Natural killer cell treated with Interleukin-12 subunit alpha and Interleukin-12 subunit beta and Interleukin-15 and Interleukin-18, amount 100 ng/mL, for 72 hours (primary cell): ENCODE results near the gene DLG5. TPM values are rescaled to one million over a fixed set of nuclear protein-coding genes. Genes with fewer than 3 reads are reported as not detected.

Experiments used
- ATAC-seq, 2 donors: fragments of 150-1000 bp; cut with Tn5 transposase in 1 of 2; sonication (Bioruptor Pico), chemical (Tn5 transposase) in 1 of 2; 2 replicates each; pipeline ENCODE4 v1.10.0; 2021
- DNase-seq: peaks from one replicate; pipeline ENCODE4 v3.0.0; 2022; ENCODE audit warnings: low spot score
- H3K27ac Mint-ChIP-seq, 2 donors: 1 replicate in 1 of 2; 2 replicates in 1 of 2; pipeline ENCODE4 v1.8.0; 2022; ENCODE audit warnings: mixed read lengths in 2 of 2, mild to moderate bottlenecking in 1 of 2, moderate library complexity in 1 of 2
- H3K27me3 Mint-ChIP-seq, 2 donors: 1 replicate in 1 of 2; 2 replicates in 1 of 2; pipeline ENCODE4 v1.8.0; 2022; ENCODE audit warnings: mixed read lengths in 2 of 2
- H3K36me3 Mint-ChIP-seq: one replicate; pipeline ENCODE4 v1.8.0; 2022; ENCODE audit warnings: mixed read lengths
- H3K4me1 Mint-ChIP-seq, 2 donors: 1 replicate in 1 of 2; 2 replicates in 1 of 2; pipeline ENCODE4 v1.8.0; 2022; ENCODE audit warnings: low read depth in 2 of 2, mixed read lengths in 2 of 2, mild to moderate bottlenecking in 1 of 2
- H3K4me3 Mint-ChIP-seq: one replicate; pipeline ENCODE4 v1.8.0; 2022; ENCODE audit warnings: mixed read lengths
- H3K9me3 Mint-ChIP-seq: 2 replicates; pipeline ENCODE4 v1.8.0; 2022; ENCODE audit warnings: mixed read lengths
- total RNA-seq, 2 donors: library from RNA; stranded (reverse); gene quantifications; one replicate each; pipeline ENCODE4 v1.2.3, GENCODE V29; 2022

The DLG5 gene
- total RNA-seq, 2 donors from 2014 or later, result 8.5 to 12.3 TPM

DNA sequence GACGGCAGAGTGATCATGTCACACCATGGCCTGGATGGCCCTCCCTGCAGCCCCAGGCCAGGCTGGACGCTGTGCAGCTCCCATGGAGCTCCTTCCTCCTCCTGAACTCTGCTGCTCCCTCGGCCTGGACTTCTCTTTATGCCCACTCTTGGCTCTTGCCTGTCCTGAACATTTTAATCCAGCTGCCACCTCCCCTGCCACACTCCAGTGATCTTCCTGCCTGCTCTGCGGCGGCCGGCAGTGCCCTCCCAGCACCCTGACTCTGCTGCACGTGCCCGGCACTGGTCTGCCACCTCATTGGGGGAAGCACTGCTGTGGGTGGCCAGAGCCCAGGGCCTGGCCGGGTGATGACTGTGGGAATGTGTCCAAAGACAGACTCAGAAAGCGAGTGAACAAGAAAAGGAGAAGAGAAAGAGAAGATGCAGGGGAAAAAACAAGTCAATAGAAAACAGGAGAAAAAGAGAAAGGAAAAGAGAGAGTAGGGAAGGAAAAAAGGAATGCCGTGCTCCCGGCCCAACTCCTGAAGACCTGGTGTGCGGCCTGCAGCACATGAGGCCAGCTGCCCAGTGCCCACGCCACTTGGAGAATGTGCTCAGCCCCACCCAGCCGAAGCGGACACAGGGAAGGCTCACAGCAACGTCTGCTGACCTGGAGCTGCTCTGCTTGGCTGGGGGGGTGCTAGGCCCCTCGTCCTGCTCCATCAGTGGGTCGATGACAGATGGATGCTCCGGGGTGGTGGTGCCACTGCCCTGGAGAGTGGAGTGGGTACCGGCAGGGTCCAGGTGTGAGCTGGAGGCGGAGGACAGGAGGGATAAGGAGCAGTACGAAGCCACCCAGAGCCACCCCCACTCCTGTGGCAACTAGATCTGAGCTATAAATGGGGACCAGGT is 115.9 kb downstream of the DLG5 start:
- no peak overlapping the region for H3K27ac Mint-ChIP-seq
- ATAC-seq (peak in 1 of 2 donors; percentile 12), DNase-seq (no peak)
- H3K4me1 Mint-ChIP-seq, result no peaks in the 10 kb centered on the region
- no peaks in the 10 kb centered on the region for H3K27me3 Mint-ChIP-seq
- H3K4me3 Mint-ChIP-seq, result no peak overlapping the region
- H3K9me3 Mint-ChIP-seq, result no peaks in the 10 kb centered on the region
- H3K36me3 Mint-ChIP-seq, result no peaks in the 10 kb centered on the region

DNA sequence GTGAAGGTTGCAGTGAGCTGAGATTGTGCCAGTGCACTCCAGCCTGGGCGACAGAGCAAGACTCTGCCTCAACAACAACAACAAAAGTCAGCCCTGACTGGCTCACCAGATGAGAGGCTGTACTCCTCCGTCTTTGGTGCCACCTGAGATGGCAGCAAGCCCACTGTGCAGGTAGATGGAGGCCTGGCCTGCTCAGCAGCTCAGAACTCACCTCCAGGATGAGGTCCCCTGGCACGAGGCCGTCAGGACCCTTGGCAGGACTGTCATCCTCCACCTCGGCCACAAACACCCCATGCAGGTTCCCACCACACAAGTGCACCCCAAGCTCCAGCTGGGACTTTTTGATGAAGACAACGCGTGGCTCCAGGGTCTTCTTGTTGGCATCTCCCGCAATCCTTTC is 117.2 kb downstream of the DLG5 start:
- Mint-ChIP-seq H3K27me3 (no peaks in the 10 kb centered on the region), H3K4me1 (no peaks in the 10 kb centered on the region), H3K9me3 (no peaks in the 10 kb centered on the region), H3K4me3 (no peak overlapping the region), H3K27ac (no peak overlapping the region), H3K36me3 (no peaks in the 10 kb centered on the region)
- ATAC-seq (no peak), DNase-seq (no peak)

DNA sequence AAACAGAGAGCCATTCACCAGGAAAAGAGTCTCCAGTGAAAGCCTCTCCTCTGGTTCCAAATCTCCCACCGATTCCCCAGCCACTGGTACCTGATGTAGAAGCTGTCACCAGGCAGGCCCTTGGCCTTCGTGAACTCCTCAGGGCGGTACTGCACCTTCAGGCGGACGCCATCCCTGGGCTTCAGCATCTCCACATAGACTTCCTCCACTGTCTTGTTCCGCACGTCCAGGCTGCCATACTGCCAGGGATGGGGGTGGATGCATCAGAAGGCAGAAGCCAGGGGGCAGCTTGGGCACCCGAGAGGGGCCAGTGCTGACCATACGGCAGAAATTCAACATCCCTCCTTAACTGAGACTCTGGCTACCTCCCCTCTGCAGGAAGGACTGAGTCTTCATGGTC is 118.8 kb downstream of the DLG5 start:
- Mint-ChIP-seq H3K27me3 (no peaks in the 10 kb centered on the region), H3K27ac (no peak overlapping the region), H3K4me3 (no peak overlapping the region), H3K9me3 (no peaks in the 10 kb centered on the region), H3K36me3 (peaks cover 7% of the 10 kb centered on the region), H3K4me1 (peaks cover 4 to 9% of the 10 kb centered on the region in 2 donors)
- DNase-seq (no peak), ATAC-seq (no peak)

DNA sequence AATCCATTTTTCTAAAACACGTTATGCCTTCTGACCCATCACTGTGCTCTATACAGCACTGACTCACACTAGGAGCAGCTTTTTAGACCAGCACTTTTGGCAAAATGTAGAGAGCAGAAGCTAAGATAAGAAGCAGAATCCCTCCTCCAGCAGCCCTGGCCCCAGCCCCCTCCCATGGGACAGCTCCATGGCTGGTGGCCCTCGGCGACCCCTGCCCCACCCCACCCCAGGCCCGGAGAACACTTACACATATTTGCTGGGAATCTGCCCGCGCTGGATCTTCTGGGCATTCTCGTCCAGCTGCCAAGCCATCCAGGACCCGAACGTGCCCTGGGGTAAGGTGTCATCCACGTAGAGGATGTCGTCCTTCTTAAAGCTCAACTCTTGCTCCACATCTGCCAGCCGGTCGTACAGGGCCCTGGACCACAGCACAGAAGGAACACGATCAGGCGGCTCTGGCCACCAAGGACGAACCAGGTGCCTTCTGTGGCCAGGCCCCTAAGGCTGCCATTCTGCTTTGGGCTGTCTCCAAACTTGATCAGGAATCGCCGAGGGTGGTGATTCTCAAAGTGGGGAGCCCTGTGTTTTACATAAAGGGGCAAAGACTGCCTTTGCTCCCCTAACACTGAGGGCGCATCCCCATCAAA is 119.9 kb downstream of the DLG5 start:
- Mint-ChIP-seq H3K9me3 (no peaks in the 10 kb centered on the region), H3K4me3 (no peak overlapping the region), H3K27me3 (no peaks in the 10 kb centered on the region), H3K4me1 (peaks cover 12 to 18% of the 10 kb centered on the region in 2 donors), H3K36me3 (peaks cover 11% of the 10 kb centered on the region), H3K27ac (no peak overlapping the region)
- no peak for ATAC-seq
- no peak for DNase-seq

DNA sequence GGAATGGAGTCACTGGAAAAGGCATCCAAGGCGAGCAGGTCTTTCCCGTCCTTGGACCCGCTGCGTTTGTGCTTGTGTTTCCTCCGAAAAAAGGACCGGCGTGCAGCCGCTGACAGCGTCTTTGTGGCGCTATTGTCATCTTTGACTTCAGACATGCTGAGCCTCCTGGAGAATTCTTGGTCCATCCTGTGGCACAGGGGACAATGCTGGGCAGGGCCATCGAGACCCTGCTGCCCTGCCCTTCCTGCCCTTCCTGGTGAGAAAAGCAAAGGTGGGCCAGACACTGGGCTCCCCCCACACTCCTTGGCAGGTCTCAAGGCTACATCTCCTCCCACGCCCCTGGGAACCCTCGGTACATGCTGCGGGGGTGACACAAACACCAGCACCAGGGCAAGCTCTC is 120.9 kb downstream of the DLG5 start:
- Mint-ChIP-seq H3K9me3 (no peaks in the 10 kb centered on the region), H3K4me3 (no peak overlapping the region), H3K4me1 (peaks cover 21 to 28% of the 10 kb centered on the region in 2 donors), H3K27me3 (no peaks in the 10 kb centered on the region), H3K36me3 (peaks cover 11% of the 10 kb centered on the region), H3K27ac (no peak overlapping the region)
- DNase-seq (no peak), ATAC-seq (no peak)

DNA sequence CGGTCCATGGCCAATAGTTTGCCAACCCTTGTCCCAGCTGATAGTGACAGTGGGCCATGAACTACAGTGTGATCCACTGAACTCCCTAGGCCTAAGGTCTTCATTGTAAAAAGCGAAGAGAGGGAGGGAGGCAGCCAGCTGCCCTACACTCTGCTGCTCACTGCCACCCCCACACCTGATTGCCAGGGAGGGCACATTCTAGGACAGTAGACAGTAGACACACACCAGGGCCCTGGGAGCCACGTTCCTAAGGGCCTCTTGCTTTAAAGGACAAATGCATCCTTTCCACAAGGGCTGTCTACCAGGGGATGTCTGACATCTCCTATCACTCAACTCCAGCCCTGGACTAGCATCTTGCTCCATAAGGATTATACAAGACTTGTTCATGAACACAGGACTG is 122.2 kb downstream of the DLG5 start:
- DNase-seq (no peak), ATAC-seq (no peak)
- H3K4me3 Mint-ChIP-seq, result no peak overlapping the region
- peaks cover 11% of the 10 kb centered on the region for H3K36me3 Mint-ChIP-seq
- no peaks in the 10 kb centered on the region for H3K27me3 Mint-ChIP-seq
- peaks cover 31 to 38% of the 10 kb centered on the region in 2 donors for H3K4me1 Mint-ChIP-seq
- H3K27ac Mint-ChIP-seq, result no peak overlapping the region
- no peaks in the 10 kb centered on the region for H3K9me3 Mint-ChIP-seq

DNA sequence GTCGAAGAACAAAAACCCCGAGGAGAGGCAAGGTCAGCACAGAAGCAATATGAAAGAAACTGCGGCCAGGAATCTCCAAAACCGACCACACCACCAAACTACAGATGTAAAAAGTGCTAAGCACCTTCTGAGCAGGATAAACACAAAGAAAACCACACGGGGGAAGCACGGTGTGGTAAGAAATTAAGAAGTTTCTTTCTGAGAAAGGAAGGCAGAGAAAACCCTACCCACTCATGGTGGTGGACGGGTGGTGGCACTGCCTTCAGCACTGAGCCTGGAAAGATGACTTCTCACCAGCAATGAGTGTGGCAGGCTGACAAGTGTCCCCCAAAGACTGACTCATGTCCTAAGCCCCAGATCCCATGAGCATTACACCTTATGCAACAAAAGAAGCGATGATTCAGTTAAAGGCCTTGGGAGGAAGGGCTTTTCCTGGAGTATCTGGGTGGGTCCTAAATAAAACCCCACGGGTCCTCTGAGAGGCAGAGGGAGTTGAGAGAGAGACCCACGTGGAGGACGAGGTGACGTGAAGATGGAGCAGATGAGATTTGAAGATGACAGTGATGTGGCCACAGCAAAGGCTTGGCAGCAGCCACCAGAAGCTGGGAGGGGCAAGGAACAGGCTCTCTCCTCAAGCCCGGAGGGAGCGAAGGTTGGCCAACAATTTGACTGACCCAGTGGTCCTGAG is 124.9 kb downstream of the DLG5 start:
- peaks cover 47% of the 10 kb centered on the region in 2 donors for H3K4me1 Mint-ChIP-seq
- H3K36me3 Mint-ChIP-seq, result peaks cover 17% of the 10 kb centered on the region
- ATAC-seq, result peak; percentile 98
- H3K9me3 Mint-ChIP-seq, result no peaks in the 10 kb centered on the region
- DNase-seq, result peak; percentile 91
- no peaks in the 10 kb centered on the region for H3K27me3 Mint-ChIP-seq
- peak overlapping the region; percentile 72 to 94 for H3K27ac Mint-ChIP-seq
- H3K4me3 Mint-ChIP-seq, result peak overlapping the region; percentile 66

DNA sequence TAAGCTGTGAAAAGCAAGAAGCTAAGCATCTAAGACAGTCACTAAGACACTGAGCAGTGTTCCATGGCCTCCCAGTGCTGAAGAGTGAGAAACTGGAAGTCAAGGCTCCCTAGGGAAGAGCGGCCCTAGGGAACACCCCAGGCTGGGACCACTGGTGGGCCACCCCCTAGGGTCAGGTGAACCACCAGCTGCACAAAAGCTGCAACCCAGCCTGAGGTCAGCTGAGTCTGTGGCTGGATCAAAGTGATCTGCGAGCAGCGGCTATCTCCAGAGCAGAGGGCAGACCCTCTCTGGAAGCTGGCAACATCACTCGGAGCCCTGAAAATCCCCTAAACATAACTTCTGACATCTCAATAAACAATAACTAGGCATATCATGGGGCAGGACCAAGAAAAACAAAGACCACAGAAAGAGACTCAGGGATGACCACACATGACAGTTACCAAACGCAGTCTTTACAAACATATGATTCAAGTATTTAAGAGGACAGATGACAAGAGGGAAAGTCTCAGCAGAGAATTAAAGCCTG is 125.8 kb downstream of the DLG5 start:
- peak overlapping the region; percentile 66 for H3K4me3 Mint-ChIP-seq
- peaks cover 47% of the 10 kb centered on the region in 2 donors for H3K4me1 Mint-ChIP-seq
- peaks cover 17% of the 10 kb centered on the region for H3K36me3 Mint-ChIP-seq
- H3K9me3 Mint-ChIP-seq, result no peaks in the 10 kb centered on the region
- DNase-seq (no peak), ATAC-seq (peak in 1 of 2 donors; percentile 13)
- no peaks in the 10 kb centered on the region for H3K27me3 Mint-ChIP-seq
- H3K27ac Mint-ChIP-seq, result peak overlapping the region; percentile 72 to 94

DNA sequence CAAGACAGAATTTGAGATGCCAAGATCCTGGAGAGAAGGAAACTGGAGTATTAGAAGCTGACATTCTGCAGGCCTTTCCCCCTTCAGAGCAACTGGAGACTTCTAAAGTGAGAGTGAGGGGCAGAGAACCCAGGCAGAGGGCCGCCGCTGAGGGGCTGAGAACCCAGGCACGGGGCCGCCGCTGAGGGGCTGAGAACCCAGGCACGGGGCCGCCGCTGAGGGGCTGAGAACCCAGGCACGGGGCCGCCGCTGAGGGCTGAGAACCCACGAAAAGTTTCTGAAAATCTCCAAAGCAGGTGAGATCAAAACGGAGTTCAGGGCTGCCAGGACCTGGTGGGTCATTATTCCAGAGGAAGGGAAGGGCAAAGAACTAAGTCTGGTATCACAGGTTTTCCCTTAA is 126.2 kb downstream of the DLG5 start:
- Mint-ChIP-seq H3K4me3 (peak overlapping the region; percentile 58), H3K4me1 (peaks cover 47% of the 10 kb centered on the region in 2 donors), H3K9me3 (no peaks in the 10 kb centered on the region), H3K27me3 (no peaks in the 10 kb centered on the region), H3K27ac (peak overlapping the region; percentile 57 to 94), H3K36me3 (peaks cover 17% of the 10 kb centered on the region)
- no peak for DNase-seq
- ATAC-seq, result no peak

DNA sequence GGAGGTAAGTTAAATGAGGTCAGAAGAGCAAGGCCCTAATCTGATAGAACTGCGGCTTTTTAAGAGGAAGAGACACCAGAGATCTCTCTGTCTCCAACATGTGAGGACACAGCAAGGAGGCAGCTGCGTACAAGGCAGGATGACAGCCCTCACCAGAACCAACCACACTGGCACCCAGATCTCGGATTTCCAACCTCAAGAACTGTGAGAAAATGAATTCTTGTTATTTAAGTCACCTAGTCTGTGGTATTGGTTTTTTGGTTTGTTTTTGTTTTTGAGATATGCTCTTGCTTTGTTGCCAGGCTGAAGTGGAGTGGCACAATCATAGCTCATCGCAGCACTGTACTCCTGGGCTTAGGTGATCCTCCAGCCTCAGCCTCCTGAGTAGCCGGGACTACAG is 127.2 kb downstream of the DLG5 start:
- peak overlapping the region; percentile 57 to 94 for H3K27ac Mint-ChIP-seq
- DNase-seq (no peak), ATAC-seq (peak in 1 of 2 donors; percentile 5)
- peaks cover 17% of the 10 kb centered on the region for H3K36me3 Mint-ChIP-seq
- H3K4me1 Mint-ChIP-seq, result peaks cover 47% of the 10 kb centered on the region in 2 donors
- no peaks in the 10 kb centered on the region for H3K9me3 Mint-ChIP-seq
- H3K4me3 Mint-ChIP-seq, result peak overlapping the region; percentile 58
- H3K27me3 Mint-ChIP-seq, result no peaks in the 10 kb centered on the region

DNA sequence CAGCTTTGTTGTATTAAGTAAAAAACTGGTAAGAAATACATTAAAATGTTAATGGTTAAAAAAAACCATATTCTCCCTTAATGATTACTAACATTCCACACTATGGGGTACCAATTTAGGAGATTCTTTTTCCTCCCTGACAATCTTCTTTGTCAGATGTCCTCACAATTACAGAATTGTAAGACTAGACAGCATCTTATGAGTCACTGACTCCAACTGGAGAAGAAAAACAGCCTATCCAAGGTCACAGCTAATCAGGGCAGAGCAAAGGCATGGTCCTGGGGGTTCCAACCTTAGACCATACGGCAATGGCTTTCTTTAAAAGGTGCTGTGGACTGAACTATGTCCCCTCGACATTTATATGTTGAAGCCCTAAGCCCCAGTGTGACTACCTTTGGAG is 127.6 kb downstream of the DLG5 start:
- ATAC-seq, result no peak

DNA sequence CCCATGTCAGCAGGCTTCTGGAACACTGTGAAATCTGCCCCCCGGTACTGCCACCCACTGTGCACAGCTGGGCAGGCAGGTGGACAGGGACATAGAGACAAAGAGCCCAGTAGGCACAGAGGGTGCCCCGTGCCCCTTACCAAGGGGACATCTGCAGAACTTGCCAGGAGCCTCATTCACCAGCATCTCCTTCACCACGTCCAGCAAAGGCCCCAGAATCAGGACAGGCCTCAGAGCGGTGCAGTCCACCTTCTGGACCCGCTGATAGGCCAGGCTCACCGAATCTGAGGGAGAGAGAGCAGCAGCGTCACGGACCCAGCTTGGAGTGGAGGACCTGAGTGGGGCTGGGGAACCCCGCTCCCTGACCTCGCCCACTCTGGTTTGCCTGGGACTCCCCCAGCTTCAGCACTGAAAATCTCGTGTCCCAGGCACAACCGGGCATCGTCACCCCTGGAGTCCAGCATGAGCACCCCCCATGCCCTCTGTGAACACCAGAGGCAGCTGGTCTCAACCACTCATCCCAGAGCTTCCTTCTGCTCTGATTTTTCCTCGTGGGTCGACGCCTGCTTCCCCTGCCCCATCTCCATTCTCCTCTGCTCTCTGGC is 130.1 kb downstream of the DLG5 start:
- no peaks in the 10 kb centered on the region for H3K27me3 Mint-ChIP-seq

More for the DNA sequence above, 127.6 kb downstream of the DLG5 start:
- H3K36me3 Mint-ChIP-seq, result peaks cover 17% of the 10 kb centered on the region
- peak overlapping the region; percentile 57 to 94 for H3K27ac Mint-ChIP-seq
- H3K9me3 Mint-ChIP-seq, result no peaks in the 10 kb centered on the region
- H3K27me3 Mint-ChIP-seq, result no peaks in the 10 kb centered on the region
- DNase-seq, result no peak
- H3K4me1 Mint-ChIP-seq, result peaks cover 47% of the 10 kb centered on the region in 2 donors
- H3K4me3 Mint-ChIP-seq, result peak overlapping the region; percentile 58

DNA sequence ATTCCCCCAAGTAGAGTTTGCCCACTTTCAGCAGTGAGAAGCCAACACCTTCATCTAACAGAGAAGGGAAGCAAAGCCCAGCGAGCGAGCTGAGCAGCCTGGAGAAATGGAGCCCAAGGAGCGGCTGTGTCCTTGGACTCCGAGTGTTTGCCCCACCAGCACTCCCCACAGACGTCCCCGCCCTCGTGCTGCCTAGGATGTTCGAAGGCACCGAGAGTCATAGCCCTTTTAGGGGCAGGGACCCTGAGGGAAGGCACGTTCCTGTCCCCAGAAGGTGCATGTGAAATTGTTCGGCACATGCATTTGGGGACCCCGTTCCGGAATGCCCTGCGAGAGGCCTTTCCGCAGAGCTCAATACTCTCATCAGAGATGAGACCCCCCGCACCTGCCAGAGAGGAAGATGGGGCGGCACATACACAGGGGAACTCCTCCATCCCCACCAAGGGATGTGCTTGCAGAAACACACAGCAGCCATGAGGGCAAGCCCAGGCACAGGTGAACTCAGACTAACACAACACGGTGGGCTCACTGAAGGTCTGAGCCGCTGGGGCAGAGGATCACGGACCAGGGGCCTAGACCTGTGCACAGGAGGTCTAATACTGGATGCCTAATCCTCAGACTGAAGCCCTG is 131.0 kb downstream of the DLG5 start:
- H3K27ac Mint-ChIP-seq, result peak overlapping the region in 1 of 2 donors; percentile 61
- H3K4me1 Mint-ChIP-seq, result peaks cover 19 to 28% of the 10 kb centered on the region in 2 donors
- H3K27me3 Mint-ChIP-seq, result no peaks in the 10 kb centered on the region
- peaks cover 11% of the 10 kb centered on the region for H3K36me3 Mint-ChIP-seq
- ATAC-seq (no peak), DNase-seq (peak; percentile 53)
- no peak overlapping the region for H3K4me3 Mint-ChIP-seq
- H3K9me3 Mint-ChIP-seq, result no peaks in the 10 kb centered on the region

More for the DNA sequence above, 130.1 kb downstream of the DLG5 start:
- Mint-ChIP-seq H3K36me3 (peaks cover 8% of the 10 kb centered on the region), H3K9me3 (no peaks in the 10 kb centered on the region), H3K4me1 (peaks cover 27 to 35% of the 10 kb centered on the region in 2 donors), H3K27ac (peak overlapping the region in 1 of 2 donors; percentile 61), H3K4me3 (no peak overlapping the region)
- peak; percentile 56 for DNase-seq
- ATAC-seq, result no peak
